ENCODE measurements around the gene XPNPEP2. TPM values are rescaled to one million over a fixed set of nuclear protein-coding genes. Genes with fewer than 3 reads are reported as not detected.

Gene XPNPEP2
- total RNA-seq, 2 donors from 2014 or later = 0.52 to 5.6 TPM

GRCh38 chrX:129787336-129788055 lies 48.7 kb downstream of the XPNPEP2 start:
- Histone ChIP-seq H3K27ac (no peak overlapping the region), H3K9me3 (no peaks in the 10 kb centered on the region), H3K4me3 (no peak overlapping the region), H3K27me3 (no peaks in the 10 kb centered on the region), H3K4me1 (no peaks in the 10 kb centered on the region), H3K36me3 (replicated peaks in 1 of 2; ENCODE audit: insufficient read depth in 1 of 2, low read depth in 2 of 2) (no peaks in the 10 kb centered on the region)
- TF ChIP-seq, protein P1, sequence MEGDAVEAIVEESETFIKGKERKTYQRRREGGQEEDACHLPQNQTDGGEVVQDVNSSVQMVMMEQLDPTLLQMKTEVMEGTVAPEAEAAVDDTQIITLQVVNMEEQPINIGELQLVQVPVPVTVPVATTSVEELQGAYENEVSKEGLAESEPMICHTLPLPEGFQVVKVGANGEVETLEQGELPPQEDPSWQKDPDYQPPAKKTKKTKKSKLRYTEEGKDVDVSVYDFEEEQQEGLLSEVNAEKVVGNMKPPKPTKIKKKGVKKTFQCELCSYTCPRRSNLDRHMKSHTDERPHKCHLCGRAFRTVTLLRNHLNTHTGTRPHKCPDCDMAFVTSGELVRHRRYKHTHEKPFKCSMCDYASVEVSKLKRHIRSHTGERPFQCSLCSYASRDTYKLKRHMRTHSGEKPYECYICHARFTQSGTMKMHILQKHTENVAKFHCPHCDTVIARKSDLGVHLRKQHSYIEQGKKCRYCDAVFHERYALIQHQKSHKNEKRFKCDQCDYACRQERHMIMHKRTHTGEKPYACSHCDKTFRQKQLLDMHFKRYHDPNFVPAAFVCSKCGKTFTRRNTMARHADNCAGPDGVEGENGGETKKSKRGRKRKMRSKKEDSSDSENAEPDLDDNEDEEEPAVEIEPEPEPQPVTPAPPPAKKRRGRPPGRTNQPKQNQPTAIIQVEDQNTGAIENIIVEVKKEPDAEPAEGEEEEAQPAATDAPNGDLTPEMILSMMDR (IDR thresholded peaks at IDR 0.05) = no peak
- no peak for TF ChIP-seq POLR2A (IDR thresholded peaks at IDR 0.05)
- WGBS, 2 donors = 76 to 80% methylated on average over 6 of the region's 11 CpGs
- ATAC-seq (no peak), DNase-seq (no peak)
- intact Hi-C loops (cut with DNase I) = no loop called here

DNA sequence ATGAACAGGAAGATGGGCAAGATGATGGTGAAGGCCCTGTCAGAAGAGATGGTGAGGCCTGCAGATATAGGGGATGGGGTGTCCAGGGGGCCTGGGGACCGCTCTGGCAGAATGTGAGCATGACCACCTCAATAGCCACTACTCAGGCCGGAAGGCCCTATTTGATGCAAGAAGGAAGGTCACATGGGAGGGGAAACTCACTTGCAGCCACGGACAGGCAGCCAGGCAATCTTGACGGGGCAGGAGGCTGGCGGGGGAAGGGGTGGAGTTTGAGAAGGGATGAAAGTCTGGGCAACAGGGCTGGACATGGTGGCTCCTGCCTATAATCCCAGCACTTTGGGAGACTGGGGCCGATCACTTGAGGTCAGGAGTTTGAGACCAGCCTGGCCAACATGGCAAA lies 49.7 kb downstream of the XPNPEP2 start:
- H3K27me3 ChIP-seq = no peaks in the 10 kb centered on the region

GRCh38 chrX:129790146-129790545 lies 51.4 kb downstream of the XPNPEP2 start:
- WGBS, 2 donors = 64 to 69% methylated on average over 3 of the region's 3 CpGs
- no peak for DNase-seq
- Histone ChIP-seq H3K9me3 (no peaks in the 10 kb centered on the region), H3K27ac (no peak overlapping the region), H3K4me1 (no peaks in the 10 kb centered on the region), H3K4me3 (no peak overlapping the region), H3K36me3 (replicated peaks in 1 of 2; ENCODE audit: insufficient read depth in 1 of 2, low read depth in 2 of 2) (no peaks in the 10 kb centered on the region), H3K27me3 (no peaks in the 10 kb centered on the region)
- TF ChIP-seq, protein P1 (IDR thresholded peaks at IDR 0.05) = no peak
- no peak for TF ChIP-seq POLR2A (IDR thresholded peaks at IDR 0.05)
- intact Hi-C loops (cut with DNase I) = no loop called here
- no peak for ATAC-seq

More for the DNA sequence above, 49.7 kb downstream of the XPNPEP2 start:
- Histone ChIP-seq H3K4me3 (no peak overlapping the region), H3K36me3 (replicated peaks in 1 of 2; ENCODE audit: insufficient read depth in 1 of 2, low read depth in 2 of 2) (no peaks in the 10 kb centered on the region), H3K27ac (no peak overlapping the region), H3K9me3 (no peaks in the 10 kb centered on the region), H3K4me1 (no peaks in the 10 kb centered on the region)
- no peak for TF ChIP-seq POLR2A (IDR thresholded peaks at IDR 0.05)
- TF ChIP-seq, protein P1 (IDR thresholded peaks at IDR 0.05) = no peak
- ATAC-seq = no peak
- 66% methylated on average over 6 of the region's 6 CpGs; no CpG with 5 or more reads in 1 of the 2 donors for WGBS, 2 donors
- no peak for DNase-seq
- intact Hi-C loops (cut with DNase I) = no loop called here

GRCh38 chrX:129790808-129791207 lies 52.0 kb downstream of the XPNPEP2 start:
- Histone ChIP-seq H3K4me3 (no peak overlapping the region), H3K27me3 (no peaks in the 10 kb centered on the region), H3K4me1 (no peaks in the 10 kb centered on the region), H3K27ac (no peak overlapping the region), H3K36me3 (replicated peaks in 1 of 2; ENCODE audit: insufficient read depth in 1 of 2, low read depth in 2 of 2) (no peaks in the 10 kb centered on the region), H3K9me3 (no peaks in the 10 kb centered on the region)
- no peak for TF ChIP-seq POLR2A (IDR thresholded peaks at IDR 0.05)
- TF ChIP-seq, protein P1 (IDR thresholded peaks at IDR 0.05) = no peak
- DNase-seq (no peak), ATAC-seq (no peak)
- 87 to 92% methylated on average over 6 to 9 of the region's 9 CpGs for WGBS, 2 donors
- intact Hi-C loops (cut with DNase I) = no loop called here

DNA sequence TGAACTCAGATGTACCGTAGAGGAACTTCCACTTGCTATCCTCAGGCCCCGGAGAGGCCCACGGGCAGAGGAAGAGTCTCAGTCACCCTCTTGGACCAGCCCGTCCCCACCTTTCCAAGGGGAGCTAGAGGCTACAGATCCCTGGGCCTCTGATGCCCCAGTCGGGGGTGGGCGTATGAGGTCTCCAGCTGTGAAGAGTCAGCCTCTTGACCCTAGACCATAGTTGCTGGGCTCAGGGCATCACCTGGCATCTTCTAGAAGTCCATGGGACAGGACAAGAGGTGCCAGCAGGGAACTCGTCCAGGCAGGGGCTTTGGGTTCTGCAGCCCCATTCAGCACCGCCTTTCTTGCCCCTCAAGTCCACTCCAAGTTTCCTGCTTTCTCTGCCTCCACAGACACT lies 52.6 kb downstream of the XPNPEP2 start:
- intact Hi-C loops (cut with DNase I) = no loop called here
- no peaks in the 10 kb centered on the region for H3K9me3 ChIP-seq
- no peaks in the 10 kb centered on the region for H3K36me3 ChIP-seq (replicated peaks in 1 of 2; ENCODE audit: insufficient read depth in 1 of 2, low read depth in 2 of 2)
- TF ChIP-seq, protein P1 (IDR thresholded peaks at IDR 0.05) = no peak
- no peak for TF ChIP-seq POLR2A (IDR thresholded peaks at IDR 0.05)
- no peaks in the 10 kb centered on the region for H3K27me3 ChIP-seq
- DNase-seq = no peak
- H3K27ac ChIP-seq = no peak overlapping the region
- ATAC-seq = no peak
- H3K4me1 ChIP-seq = no peaks in the 10 kb centered on the region
- 78 to 100% methylated on average over 1 to 8 of the region's 8 CpGs for WGBS, 2 donors
- H3K4me3 ChIP-seq = no peak overlapping the region
